Uterus (tissue), 4 donors: ENCODE results near the gene ELF5. TPM values are rescaled to one million over a fixed set of nuclear protein-coding genes. Genes with fewer than 3 reads are reported as not detected.

Source experiments
- DNase-seq, 2 donors: peaks; one replicate each; pipeline ENCODE4 v3.0.0-alpha.2; 2019 to 2020
- H3K27ac ChIP-seq, 2 donors: fragments of 200-600 bp; sonication (generic); 1 replicate in 1 of 2; 2 replicates in 1 of 2; pipeline ENCODE4 v1.5.1; 2016 to 2018
- H3K27me3 ChIP-seq, 2 donors: fragments of 200-600 bp; sonication (generic); one replicate each; pipeline ENCODE4 v1.5.1; 2018 to 2019; ENCODE audit warnings: control low read depth in 1 of 2
- H3K36me3 ChIP-seq, 2 donors: fragments of 200-600 bp; sonication (generic); one replicate each; pipeline ENCODE4 v1.5.1; 2019; ENCODE audit warnings: control low read depth in 1 of 2
- H3K4me1 ChIP-seq, 2 donors: fragments of 200-600 bp; sonication (generic); one replicate each; pipeline ENCODE4 v1.5.1; 2018 to 2019; ENCODE audit warnings: control low read depth in 1 of 2
- H3K4me3 ChIP-seq, 2 donors: fragments of 200-600 bp; sonication (generic); 1 replicate in 1 of 2; 2 replicates in 1 of 2; pipeline ENCODE4 v1.5.1; 2018 to 2019; ENCODE audit warnings: mild to moderate bottlenecking in 1 of 2
- H3K9me3 ChIP-seq, 2 donors: fragments of 200-600 bp; sonication (generic); one replicate each; pipeline ENCODE4 v1.5.1; 2019; ENCODE audit warnings: control low read depth in 1 of 2
- CTCF ChIP-seq, 4 experiments: fragments of 200-600 bp in 2 of 4; fragments of 450-650 bp in 2 of 4; sonication (generic) in 2 of 4; IDR thresholded peaks; one replicate each; pipeline ENCODE4 v1.5.1; 2016 to 2019; ENCODE audit warnings: antibody characterized with exemption in 4 of 4, mild to moderate bottlenecking in 2 of 4, moderate library complexity in 1 of 4
- POLR2A ChIP-seq, 2 donors: fragments of 450-650 bp; IDR thresholded peaks; one replicate each; pipeline ENCODE4 v1.6.1; 2016; ENCODE audit warnings: antibody characterized with exemption in 2 of 2, mild to moderate bottlenecking in 1 of 2, moderate library complexity in 1 of 2
- intact Hi-C: fragments of 100-400 bp; cut with DNase I; formaldehyde crosslinking; loops from one replicate; pipeline ENCODE4 v1.15.1; 2023; ENCODE audit warnings: low total_unique reads
- total RNA-seq, 4 donors: library from RNA; depleted of rRNA in 3 of 4; stranded (reverse); fragments of >200 nt in 3 of 4; gene quantifications; one replicate each; pipeline versions ENCODE4 v1.1.0 to v1.2.4, GENCODE V29; 2014 to 2023
- donor health status: DM: yes; HTN: yes; CAD: no.

Gene ELF5
- not detected for total RNA-seq

- Histone ChIP-seq H3K36me3 (no peaks in the 10 kb centered on the region), H3K4me3 (no peak within 1 kb of the TSS), H3K4me1 (no peaks in the 10 kb centered on the region), H3K27ac (no peak within 1 kb of the TSS), H3K9me3 (no peaks in the 10 kb centered on the region), H3K27me3 (no peaks in the 10 kb centered on the region)
- DNase-seq, result no peak
- no peak for TF ChIP-seq POLR2A (IDR thresholded peaks at IDR 0.05)
- no peak for TF ChIP-seq CTCF (IDR thresholded peaks at IDR 0.05)
- intact Hi-C loops, result no loop called here
These were observed at the start of gene ELF5 for GRCh38 chr11:34513682-34514449. Gene ELF5 (minus strand): TSS chr11:34513794. CDS start chr11:34505749, 8,045 bp downstream.

- no peak for DNase-seq
- no peak for TF ChIP-seq CTCF (IDR thresholded peaks at IDR 0.05)
- no peak for TF ChIP-seq POLR2A (IDR thresholded peaks at IDR 0.05)
These were observed 49.4 kb upstream of the ELF5 start for GRCh38 chr11:34562976-34563375.

GRCh38 chr11:34560511-34560910 is 46.9 kb upstream of the ELF5 start:
- Histone ChIP-seq H3K27ac (no peak overlapping the region), H3K9me3 (no peaks in the 10 kb centered on the region), H3K4me3 (no peak overlapping the region), H3K27me3 (no peaks in the 10 kb centered on the region), H3K36me3 (no peaks in the 10 kb centered on the region), H3K4me1 (no peaks in the 10 kb centered on the region)
- TF ChIP-seq POLR2A (IDR thresholded peaks at IDR 0.05) (no peak), CTCF (IDR thresholded peaks at IDR 0.05) (no peak)
- DNase-seq, result no peak
- intact Hi-C loops, result no loop called here

More at GRCh38 chr11:34562976-34563375, 49.4 kb upstream of the ELF5 start:
- H3K36me3 ChIP-seq, result no peaks in the 10 kb centered on the region
- no peak overlapping the region for H3K27ac ChIP-seq
- intact Hi-C loops, result no loop called here
- H3K4me3 ChIP-seq, result no peak overlapping the region
- no peaks in the 10 kb centered on the region for H3K9me3 ChIP-seq
- no peaks in the 10 kb centered on the region for H3K4me1 ChIP-seq
- H3K27me3 ChIP-seq, result no peaks in the 10 kb centered on the region

GRCh38 chr11:34558673-34559072 is 45.1 kb upstream of the ELF5 start:
- Histone ChIP-seq H3K36me3 (no peaks in the 10 kb centered on the region), H3K4me3 (no peak overlapping the region), H3K27ac (no peak overlapping the region), H3K27me3 (no peaks in the 10 kb centered on the region), H3K4me1 (no peaks in the 10 kb centered on the region), H3K9me3 (no peaks in the 10 kb centered on the region)
- TF ChIP-seq CTCF (IDR thresholded peaks at IDR 0.05) (no peak), POLR2A (IDR thresholded peaks at IDR 0.05) (no peak)
- no peak for DNase-seq
- intact Hi-C loops, result no loop called here

GRCh38 chr11:34558211-34558610 is 44.6 kb upstream of the ELF5 start:
- intact Hi-C loops, result no loop called here
- DNase-seq, result no peak
- Histone ChIP-seq H3K4me1 (no peaks in the 10 kb centered on the region), H3K4me3 (no peak overlapping the region), H3K27ac (no peak overlapping the region), H3K9me3 (no peaks in the 10 kb centered on the region), H3K36me3 (no peaks in the 10 kb centered on the region), H3K27me3 (no peaks in the 10 kb centered on the region)
- TF ChIP-seq CTCF (IDR thresholded peaks at IDR 0.05) (no peak), POLR2A (IDR thresholded peaks at IDR 0.05) (no peak)
